ENCODE results near the gene UGT1A9. TPM values are rescaled to one million over a fixed set of nuclear protein-coding genes. Genes with fewer than 3 reads are reported as not detected.
A peak's percentile ranks its signal among the peaks of the same experiment; 100 is the strongest.

The UGT1A9 gene
- total and polyA plus RNA-seq, 2 of the 4 experiments (the other 2 are of a cell fraction), result not detected

DNA sequence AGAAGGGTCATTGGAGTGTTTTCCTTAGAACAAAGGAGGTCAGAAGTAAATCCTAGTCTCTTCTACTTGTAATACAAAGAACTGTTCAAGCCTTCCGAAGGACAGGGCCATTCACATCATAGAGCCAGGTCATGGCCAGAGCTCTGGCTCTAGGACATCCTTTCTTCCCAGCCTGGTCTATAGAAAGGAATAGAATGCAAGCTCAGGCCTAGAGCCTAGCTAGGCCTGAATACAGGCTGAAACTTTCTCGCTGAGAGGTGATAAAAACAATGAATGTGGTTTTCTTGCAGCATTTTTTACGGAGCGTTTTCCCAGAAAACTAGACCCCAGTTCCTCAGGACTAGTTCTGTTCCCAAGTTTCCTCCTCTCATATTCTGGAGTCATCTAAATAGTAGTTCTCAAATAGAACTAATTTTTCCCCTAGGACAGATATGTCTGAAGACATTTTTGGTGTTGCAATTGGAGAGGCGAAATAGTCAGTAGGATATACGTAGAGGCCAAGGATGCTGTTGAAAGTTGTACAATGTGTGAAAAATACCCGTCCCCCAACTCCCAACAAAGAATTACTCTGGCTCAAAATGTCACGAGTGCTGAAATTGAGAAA lies 27.8 kb downstream of the UGT1A9 start:
- Histone ChIP-seq H3K4ac (ENCODE audit: low read depth, low read length) (no peak overlapping the region), H2AFZ (replicated peaks; ENCODE audit: low read length, poor library complexity) (no peak overlapping the region), H3K4me3 (ENCODE audit: insufficient read depth, low read depth, low read length) (no peak overlapping the region), H3K79me1 (ENCODE audit: low read depth in 1 of 2, low read length in 2 of 2) (no peaks in the 10 kb centered on the region), H2AK9ac (replicated peaks; ENCODE audit: low read depth, low read length, poor library complexity) (no peak overlapping the region), H2BK5ac (ENCODE audit: low read depth, low read length, poor library complexity, severe bottlenecking) (peak overlapping the region; percentile 55), H3K4me1 (ENCODE audit: control insufficient read depth, insufficient read depth, low read length) (peaks cover 4% of the 10 kb centered on the region), H3K23ac (ENCODE audit: low read depth, low read length) (no peak overlapping the region), H2BK20ac (ENCODE audit: low read depth, low read length) (no peak overlapping the region), H3K9ac (ENCODE audit: low read depth, low read length) (peak overlapping the region; percentile 48; the same call in 1 of the 2 replicates), H3K9me3 (ENCODE audit: control insufficient read depth, insufficient read depth, low read length) (no peaks in the 10 kb centered on the region), H3K36me3 (ENCODE audit: control insufficient read depth, insufficient read depth, low read length) (no peaks in the 10 kb centered on the region), H3K56ac (ENCODE audit: extremely low read depth, insufficient read depth, low read length) (no peak overlapping the region), H2BK15ac (ENCODE audit: low read depth, low read length) (no peak overlapping the region), H4K91ac (ENCODE audit: insufficient read depth, low read depth, low read length) (peak overlapping the region; percentile 21; the same call in 1 of the 2 replicates), H3K27me3 (ENCODE audit: control insufficient read depth, insufficient read depth, low read length) (no peaks in the 10 kb centered on the region), H2BK120ac (ENCODE audit: low read depth, low read length) (no peak overlapping the region), H3K9me1 (ENCODE audit: insufficient read depth, low read length) (no peaks in the 10 kb centered on the region), H3K18ac (ENCODE audit: low read depth, low read length) (peak overlapping the region; percentile 100), H4K5ac (ENCODE audit: low read depth, low read length) (peak overlapping the region; percentile 100), H4K8ac (ENCODE audit: low read depth in 2 of 2, low read length in 2 of 2) (no peak overlapping the region; a peak in 1 of 4 replicates), H2AK5ac (ENCODE audit: low read depth, low read length) (no peak overlapping the region), H4K20me1 (ENCODE audit: insufficient read depth, low read length) (no peaks in the 10 kb centered on the region), H3K4me2 (ENCODE audit: low read depth, low read length) (no peak overlapping the region), H3K14ac (replicated peaks; ENCODE audit: low read depth, low read length) (no peak overlapping the region), H3K27ac (ENCODE audit: insufficient read depth, low read length) (peak overlapping the region; percentile 99; the same call in 1 of the 2 replicates)
- BruUV-seq (replicated peaks), result no TSS peak
- TF ChIP-seq BHLHE40 (IDR thresholded peaks at IDR 0.05; ENCODE audit: low read depth, low read length) (no peak), SMC3 (IDR thresholded peaks at IDR 0.05; ENCODE audit: low read depth, low read length) (no peak), MAFK (IDR thresholded peaks at IDR 0.05; ENCODE audit: low read depth, low read length) (no peak), NFE2L2 (IDR thresholded peaks at IDR 0.05; ENCODE audit: low read depth, low read length) (no peak), CHD1 (IDR thresholded peaks at IDR 0.05; ENCODE audit: low read depth, low read length) (no peak), RFX5 (IDR thresholded peaks at IDR 0.05; ENCODE audit: low read depth, low read length) (no peak), RAD21 (IDR thresholded peaks at IDR 0.05; ENCODE audit: low read length) (no peak), POLR2A (IDR thresholded peaks at IDR 0.05; ENCODE audit: low read depth, low read length) (no peak)
- TF ChIP-seq, protein P1, sequence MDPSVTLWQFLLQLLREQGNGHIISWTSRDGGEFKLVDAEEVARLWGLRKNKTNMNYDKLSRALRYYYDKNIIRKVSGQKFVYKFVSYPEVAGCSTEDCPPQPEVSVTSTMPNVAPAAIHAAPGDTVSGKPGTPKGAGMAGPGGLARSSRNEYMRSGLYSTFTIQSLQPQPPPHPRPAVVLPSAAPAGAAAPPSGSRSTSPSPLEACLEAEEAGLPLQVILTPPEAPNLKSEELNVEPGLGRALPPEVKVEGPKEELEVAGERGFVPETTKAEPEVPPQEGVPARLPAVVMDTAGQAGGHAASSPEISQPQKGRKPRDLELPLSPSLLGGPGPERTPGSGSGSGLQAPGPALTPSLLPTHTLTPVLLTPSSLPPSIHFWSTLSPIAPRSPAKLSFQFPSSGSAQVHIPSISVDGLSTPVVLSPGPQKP (IDR thresholded peaks at IDR 0.05; ENCODE audit: borderline replicate concordance, low read depth, low read length), result no peak
- TF ChIP-seq, protein P2, sequence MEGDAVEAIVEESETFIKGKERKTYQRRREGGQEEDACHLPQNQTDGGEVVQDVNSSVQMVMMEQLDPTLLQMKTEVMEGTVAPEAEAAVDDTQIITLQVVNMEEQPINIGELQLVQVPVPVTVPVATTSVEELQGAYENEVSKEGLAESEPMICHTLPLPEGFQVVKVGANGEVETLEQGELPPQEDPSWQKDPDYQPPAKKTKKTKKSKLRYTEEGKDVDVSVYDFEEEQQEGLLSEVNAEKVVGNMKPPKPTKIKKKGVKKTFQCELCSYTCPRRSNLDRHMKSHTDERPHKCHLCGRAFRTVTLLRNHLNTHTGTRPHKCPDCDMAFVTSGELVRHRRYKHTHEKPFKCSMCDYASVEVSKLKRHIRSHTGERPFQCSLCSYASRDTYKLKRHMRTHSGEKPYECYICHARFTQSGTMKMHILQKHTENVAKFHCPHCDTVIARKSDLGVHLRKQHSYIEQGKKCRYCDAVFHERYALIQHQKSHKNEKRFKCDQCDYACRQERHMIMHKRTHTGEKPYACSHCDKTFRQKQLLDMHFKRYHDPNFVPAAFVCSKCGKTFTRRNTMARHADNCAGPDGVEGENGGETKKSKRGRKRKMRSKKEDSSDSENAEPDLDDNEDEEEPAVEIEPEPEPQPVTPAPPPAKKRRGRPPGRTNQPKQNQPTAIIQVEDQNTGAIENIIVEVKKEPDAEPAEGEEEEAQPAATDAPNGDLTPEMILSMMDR (conservative IDR thresholded peaks at IDR 0.05; ENCODE audit: low read depth, low read length), result no peak
- TF ChIP-seq, protein P3, sequence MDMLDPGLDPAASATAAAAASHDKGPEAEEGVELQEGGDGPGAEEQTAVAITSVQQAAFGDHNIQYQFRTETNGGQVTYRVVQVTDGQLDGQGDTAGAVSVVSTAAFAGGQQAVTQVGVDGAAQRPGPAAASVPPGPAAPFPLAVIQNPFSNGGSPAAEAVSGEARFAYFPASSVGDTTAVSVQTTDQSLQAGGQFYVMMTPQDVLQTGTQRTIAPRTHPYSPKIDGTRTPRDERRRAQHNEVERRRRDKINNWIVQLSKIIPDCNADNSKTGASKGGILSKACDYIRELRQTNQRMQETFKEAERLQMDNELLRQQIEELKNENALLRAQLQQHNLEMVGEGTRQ (IDR thresholded peaks at IDR 0.05; ENCODE audit: low read depth, low read length), result no peak
- intact Hi-C loops (cut with micrococcal nuclease) (no loop called here), in situ Hi-C loops (cut with MboI; ENCODE audit: low sequenced_read_pairs) (no loop called here), dilution Hi-C loops (cut with HindIII; ENCODE audit: low sequenced_read_pairs, unreplicated experiment) (no loop called here)
- WGBS, 2 experiments (ENCODE audit: extremely low coverage in 2 of 2, insufficient read length in 1 of 2), result no CpG with 5 or more reads among the region's 8 CpGs
- ChIA-PET POLR2A (ENCODE audit: unreplicated experiment) (no interaction called here), CTCF (no interaction called here)
- ATAC-seq (ENCODE audit: low read depth) (no peak), DNase-seq (no peak)
